ENCODE measurements around the gene OBSCN. TPM values are rescaled to one million over a fixed set of nuclear protein-coding genes. Genes with fewer than 3 reads are reported as not detected.

Gene OBSCN
- total RNA-seq, 1 donor from 2014 or later = 5.1 TPM

GRCh38 chr1:228411121-228411520 is 203.3 kb downstream of the OBSCN start:
- H3K27me3 Mint-ChIP-seq (ENCODE audit: insufficient read depth, low read depth) = peaks cover 11% of the 10 kb centered on the region
- no peaks in the 10 kb centered on the region for H3K9me3 ChIP-seq (ENCODE audit: low read depth)
- H3K4me3 Mint-ChIP-seq = no peak overlapping the region
- TF ChIP-seq EZH2phosphoT487 (IDR thresholded peaks at IDR 0.05) (no peak), CTCF (IDR thresholded peaks at IDR 0.05) (no peak), EZH2 (IDR thresholded peaks at IDR 0.05) (no peak)
- H3K27ac ChIP-seq = no peak overlapping the region
- H3F3A ChIP-seq (ENCODE audit: low read depth) = peaks cover 14% of the 10 kb centered on the region
- no peak overlapping the region for H3K4me3 ChIP-seq
- no peaks in the 10 kb centered on the region for H3K9me3 Mint-ChIP-seq
- H3K36me3 ChIP-seq = no peaks in the 10 kb centered on the region
- H3K79me2 ChIP-seq (ENCODE audit: low read depth) = peaks cover 11% of the 10 kb centered on the region
- no peak overlapping the region for H3K4me2 ChIP-seq
- peaks cover 17% of the 10 kb centered on the region for H3K4me1 Mint-ChIP-seq
- peaks cover 12% of the 10 kb centered on the region for H3K27me3 ChIP-seq
- no peak for DNase-seq (ENCODE audit: low spot score)
- H3K4me1 ChIP-seq = peaks cover 14% of the 10 kb centered on the region
- peaks cover 16% of the 10 kb centered on the region for H3K36me3 Mint-ChIP-seq
- H4K20me1 ChIP-seq (ENCODE audit: low read depth) = peaks cover 7% of the 10 kb centered on the region
- H3K9ac ChIP-seq = no peak overlapping the region
- no peak overlapping the region for H2AFZ ChIP-seq (replicated peaks)
- H3K27ac Mint-ChIP-seq = no peak overlapping the region

GRCh38 chr1:228411548-228412430 is 203.9 kb downstream of the OBSCN start:
- no peaks in the 10 kb centered on the region for H3K9me3 ChIP-seq (ENCODE audit: low read depth)
- H3K36me3 ChIP-seq = no peaks in the 10 kb centered on the region
- TF ChIP-seq CTCF (IDR thresholded peaks at IDR 0.05) (no peak), EZH2phosphoT487 (IDR thresholded peaks at IDR 0.05) (no peak), EZH2 (IDR thresholded peaks at IDR 0.05) (no peak)
- H3K4me1 Mint-ChIP-seq = peaks cover 17% of the 10 kb centered on the region
- peaks cover 14% of the 10 kb centered on the region for H3K4me1 ChIP-seq
- H4K20me1 ChIP-seq (ENCODE audit: low read depth) = peaks cover 5% of the 10 kb centered on the region
- H3K4me3 ChIP-seq = no peak overlapping the region
- H3K4me3 Mint-ChIP-seq = no peak overlapping the region
- DNase-seq (ENCODE audit: low spot score) = no peak
- H3K4me2 ChIP-seq = no peak overlapping the region
- no peak overlapping the region for H3K27ac Mint-ChIP-seq
- H3K27me3 Mint-ChIP-seq (ENCODE audit: insufficient read depth, low read depth) = peaks cover 11% of the 10 kb centered on the region
- H3K27ac ChIP-seq = no peak overlapping the region
- H3K36me3 Mint-ChIP-seq = peaks cover 16% of the 10 kb centered on the region
- peaks cover 15% of the 10 kb centered on the region for H3K27me3 ChIP-seq
- H3K9ac ChIP-seq = no peak overlapping the region
- no peaks in the 10 kb centered on the region for H3K9me3 Mint-ChIP-seq
- H3F3A ChIP-seq (ENCODE audit: low read depth) = peaks cover 14% of the 10 kb centered on the region
- H3K79me2 ChIP-seq (ENCODE audit: low read depth) = peaks cover 8% of the 10 kb centered on the region
- no peak overlapping the region for H2AFZ ChIP-seq (replicated peaks)

GRCh38 chr1:228413241-228414010 is 205.6 kb downstream of the OBSCN start:
- H3K36me3 ChIP-seq = no peaks in the 10 kb centered on the region
- H3K4me3 Mint-ChIP-seq = peak overlapping the region; percentile 13
- peaks cover 13% of the 10 kb centered on the region for H3K4me1 Mint-ChIP-seq
- H3K4me2 ChIP-seq = no peak overlapping the region
- peaks cover 31% of the 10 kb centered on the region for H3K27me3 ChIP-seq
- DNase-seq (ENCODE audit: low spot score) = no peak
- no peaks in the 10 kb centered on the region for H3K9me3 Mint-ChIP-seq
- no peaks in the 10 kb centered on the region for H3K79me2 ChIP-seq (ENCODE audit: low read depth)
- H2AFZ ChIP-seq (replicated peaks) = no peak overlapping the region
- TF ChIP-seq EZH2phosphoT487 (IDR thresholded peaks at IDR 0.05) = no peak
- no peak overlapping the region for H3K4me3 ChIP-seq
- H3K9ac ChIP-seq = no peak overlapping the region
- H3K27ac ChIP-seq = no peak overlapping the region
- H4K20me1 ChIP-seq (ENCODE audit: low read depth) = peaks cover 5% of the 10 kb centered on the region
- H3K4me1 ChIP-seq = peaks cover 6% of the 10 kb centered on the region
- peaks cover 9% of the 10 kb centered on the region for H3K27me3 Mint-ChIP-seq (ENCODE audit: insufficient read depth, low read depth)
- H3K36me3 Mint-ChIP-seq = peaks cover 16% of the 10 kb centered on the region
- no peaks in the 10 kb centered on the region for H3K9me3 ChIP-seq (ENCODE audit: low read depth)
- H3K27ac Mint-ChIP-seq = no peak overlapping the region
- H3F3A ChIP-seq (ENCODE audit: low read depth) = peaks cover 15% of the 10 kb centered on the region
